ENCODE measurements around the gene AUNIP.

The AUNIP gene

GRCh38 chr1:25858906-25859789, at the start of gene AUNIP:
Gene AUNIP, minus strand, starts transcription at chr1:25859457. Its CDS starts 100 bp downstream, at chr1:25859357.
- Histone ChIP-seq H3K27ac (peak within 1 kb of the TSS; percentile 81), H3K4me1 (peaks cover 48% of the 10 kb centered on the region), H3K27me3 (no peaks in the 10 kb centered on the region), H4K20me1 (no peaks in the 10 kb centered on the region), H3K4me3 (peak within 1 kb of the TSS; percentile 76), H3K9me3 (no peaks in the 10 kb centered on the region), H3K36me3 (peaks cover 14% of the 10 kb centered on the region), H3K4me2 (peak within 1 kb of the TSS; percentile 91), H3K9ac (peak within 1 kb of the TSS; percentile 84)
- TF ChIP-seq Cebpa-rat (IDR thresholded peaks at IDR 0.05) = no peak

DNA sequence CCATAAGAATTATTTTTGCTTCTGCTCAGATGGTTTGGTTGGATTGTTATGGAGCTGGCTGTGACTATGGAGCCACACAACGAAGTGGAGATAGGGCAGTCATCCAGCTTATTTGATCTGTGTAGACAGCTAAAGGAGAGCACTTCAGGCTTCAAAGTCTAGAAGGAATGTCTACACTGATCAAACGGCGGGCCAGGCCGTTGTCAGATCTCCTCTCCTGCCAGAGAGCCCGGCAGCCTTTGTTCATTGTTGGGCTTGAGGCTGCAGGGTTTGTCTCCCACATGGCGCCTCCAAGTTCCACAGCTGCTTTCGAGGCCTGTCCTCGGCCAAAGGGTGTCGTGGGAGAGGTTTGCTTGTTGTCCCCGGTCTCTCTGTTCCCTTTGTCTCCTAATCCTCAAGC, 49.8 kb upstream of the AUNIP start:
- H3K9ac ChIP-seq = no peak overlapping the region
- peaks cover 13% of the 10 kb centered on the region for H4K20me1 ChIP-seq
- no peaks in the 10 kb centered on the region for H3K9me3 ChIP-seq
- H3K4me1 ChIP-seq = peaks cover 22% of the 10 kb centered on the region
- no peak overlapping the region for H3K27ac ChIP-seq
- no peaks in the 10 kb centered on the region for H3K27me3 ChIP-seq
- no peak for TF ChIP-seq Cebpa-rat (IDR thresholded peaks at IDR 0.05)
- H3K4me3 ChIP-seq = no peak overlapping the region
- H3K36me3 ChIP-seq = peaks cover 5% of the 10 kb centered on the region
- H3K4me2 ChIP-seq = no peak overlapping the region

DNA sequence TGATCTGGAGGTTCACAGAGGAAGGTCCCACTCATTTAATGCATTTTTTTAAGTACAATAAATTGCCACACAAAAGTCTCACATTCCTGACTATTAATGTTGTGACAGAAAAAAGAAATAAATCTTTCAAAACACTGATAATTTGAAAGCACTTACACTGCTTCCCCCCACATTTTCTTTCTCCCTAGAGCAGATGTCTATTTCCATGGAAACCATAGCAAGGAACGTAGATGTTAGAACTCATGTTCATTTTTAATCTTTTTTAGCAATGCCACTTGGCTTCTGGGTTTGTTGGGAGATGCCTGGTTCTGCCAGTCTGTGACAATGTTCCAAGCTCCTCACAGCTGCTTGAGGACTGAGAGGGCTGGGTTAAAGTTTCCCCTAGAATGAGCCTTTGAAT, 48.9 kb upstream of the AUNIP start:
- Histone ChIP-seq H3K9ac (no peak overlapping the region), H3K4me3 (no peak overlapping the region), H3K27ac (no peak overlapping the region), H3K4me1 (peaks cover 31% of the 10 kb centered on the region), H3K9me3 (no peaks in the 10 kb centered on the region), H4K20me1 (peaks cover 22% of the 10 kb centered on the region), H3K36me3 (peaks cover 14% of the 10 kb centered on the region), H3K4me2 (no peak overlapping the region), H3K27me3 (no peaks in the 10 kb centered on the region)
- TF ChIP-seq Cebpa-rat (IDR thresholded peaks at IDR 0.05) = no peak

GRCh38 chr1:25907601-25908000, 48.3 kb upstream of the AUNIP start:
- peak overlapping the region; percentile 94; the same call in 1 of the 2 replicates for H3K4me2 ChIP-seq
- no peak overlapping the region; the same call in 1 of the 2 replicates for H3K9ac ChIP-seq

DNA sequence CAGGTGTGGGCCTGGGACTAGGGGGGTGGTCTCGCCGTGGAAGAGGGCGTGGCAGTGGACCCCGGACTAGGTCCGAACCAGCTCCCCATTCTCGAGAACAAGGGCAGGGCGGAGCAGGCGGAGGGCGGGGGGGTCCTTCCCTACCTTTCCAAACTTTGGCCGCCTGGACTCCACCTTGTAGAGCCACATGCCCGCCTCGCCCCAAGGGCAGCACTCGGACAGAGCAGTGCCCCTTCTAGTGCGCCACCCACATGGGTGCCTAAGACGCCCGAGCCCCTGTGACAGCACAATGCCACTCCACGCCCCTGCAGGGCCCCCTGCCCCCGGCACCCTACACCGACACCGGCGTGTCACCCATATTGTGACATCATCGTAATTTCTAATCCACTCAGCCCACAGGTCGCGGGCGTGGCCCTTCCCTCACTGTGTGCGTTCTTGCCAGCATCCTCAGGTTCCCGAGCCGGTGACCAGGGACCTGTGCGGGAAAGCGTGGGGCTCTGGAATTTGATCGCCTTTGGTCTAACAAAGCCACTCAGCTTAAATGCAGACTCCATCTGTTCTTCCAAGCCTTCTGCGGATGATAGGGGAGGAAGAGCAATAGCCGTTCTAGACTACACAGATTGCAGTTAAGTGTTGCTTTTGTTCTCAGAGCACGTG, 47.5 kb upstream of the AUNIP start:
- H3K4me1 ChIP-seq = peaks cover 42% of the 10 kb centered on the region
- H3K4me3 ChIP-seq = peak overlapping the region; percentile 90
- no peaks in the 10 kb centered on the region for H3K27me3 ChIP-seq
- H3K9ac ChIP-seq = peak overlapping the region; percentile 96
- H3K36me3 ChIP-seq = peaks cover 28% of the 10 kb centered on the region
- peak overlapping the region; percentile 95 for H3K27ac ChIP-seq
- no peaks in the 10 kb centered on the region for H3K9me3 ChIP-seq
- TF ChIP-seq Cebpa-rat (IDR thresholded peaks at IDR 0.05) = no peak
- H3K4me2 ChIP-seq = peak overlapping the region; percentile 94
- H4K20me1 ChIP-seq = peaks cover 36% of the 10 kb centered on the region

More at GRCh38 chr1:25907601-25908000, 48.3 kb upstream of the AUNIP start:
- peaks cover 36% of the 10 kb centered on the region for H3K4me1 ChIP-seq
- no peak overlapping the region for H3K4me3 ChIP-seq
- H3K36me3 ChIP-seq = peaks cover 19% of the 10 kb centered on the region
- no peaks in the 10 kb centered on the region for H3K27me3 ChIP-seq
- no peaks in the 10 kb centered on the region for H3K9me3 ChIP-seq
- H3K27ac ChIP-seq = no peak overlapping the region
- peaks cover 27% of the 10 kb centered on the region for H4K20me1 ChIP-seq
- no peak for TF ChIP-seq Cebpa-rat (IDR thresholded peaks at IDR 0.05)

- H3K4me1 ChIP-seq = peaks cover 48% of the 10 kb centered on the region
- peaks cover 44% of the 10 kb centered on the region for H4K20me1 ChIP-seq
- peaks cover 36% of the 10 kb centered on the region for H3K36me3 ChIP-seq
- no peaks in the 10 kb centered on the region for H3K27me3 ChIP-seq
- peak within 1 kb of the TSS; percentile 90 for H3K4me3 ChIP-seq
- H3K4me2 ChIP-seq = peak within 1 kb of the TSS; percentile 94
- TF ChIP-seq Cebpa-rat (IDR thresholded peaks at IDR 0.05) = no peak
- no peaks in the 10 kb centered on the region for H3K9me3 ChIP-seq
- H3K27ac ChIP-seq = peak within 1 kb of the TSS; percentile 95
- peak within 1 kb of the TSS; percentile 96 for H3K9ac ChIP-seq
These were observed 46.7 kb upstream of the AUNIP start, which contains the start of gene STMN1 for GRCh38 chr1:25905680-25906643. Gene STMN1, minus strand, starts transcription at chr1:25906419. Its CDS starts 1,743 bp downstream, at chr1:25904676.

- H3K4me2 ChIP-seq = peak overlapping the region; percentile 94
- H3K27ac ChIP-seq = peak overlapping the region; percentile 95
- H4K20me1 ChIP-seq = peaks cover 52% of the 10 kb centered on the region
- H3K9ac ChIP-seq = peak overlapping the region; percentile 96
- peak overlapping the region; percentile 90 for H3K4me3 ChIP-seq
- H3K9me3 ChIP-seq = no peaks in the 10 kb centered on the region
- no peak for TF ChIP-seq Cebpa-rat (IDR thresholded peaks at IDR 0.05)
- peaks cover 44% of the 10 kb centered on the region for H3K36me3 ChIP-seq
- H3K27me3 ChIP-seq = no peaks in the 10 kb centered on the region
- peaks cover 48% of the 10 kb centered on the region for H3K4me1 ChIP-seq
These were observed 45.9 kb upstream of the AUNIP start for GRCh38 chr1:25904943-25905679.

GRCh38 chr1:25903986-25904385, 44.7 kb upstream of the AUNIP start:
- no peak for TF ChIP-seq Cebpa-rat (IDR thresholded peaks at IDR 0.05)
- Histone ChIP-seq H3K9me3 (no peaks in the 10 kb centered on the region), H3K4me1 (peaks cover 48% of the 10 kb centered on the region), H3K36me3 (peaks cover 55% of the 10 kb centered on the region), H3K27me3 (no peaks in the 10 kb centered on the region), H4K20me1 (peaks cover 64% of the 10 kb centered on the region), H3K4me3 (peak overlapping the region; percentile 90), H3K9ac (peak overlapping the region; percentile 96), H3K27ac (no peak overlapping the region), H3K4me2 (peak overlapping the region; percentile 78)
